Non-pigmented ciliary epithelial cell (primary cell): Measurements from ENCODE around the gene TFAP2D.

Experiments
- DNase-seq: peaks from one replicate; pipeline ENCODE4 v3.0.0-alpha.2; 2010; ENCODE audit warnings: low read depth

TFAP2D gene

DNA sequence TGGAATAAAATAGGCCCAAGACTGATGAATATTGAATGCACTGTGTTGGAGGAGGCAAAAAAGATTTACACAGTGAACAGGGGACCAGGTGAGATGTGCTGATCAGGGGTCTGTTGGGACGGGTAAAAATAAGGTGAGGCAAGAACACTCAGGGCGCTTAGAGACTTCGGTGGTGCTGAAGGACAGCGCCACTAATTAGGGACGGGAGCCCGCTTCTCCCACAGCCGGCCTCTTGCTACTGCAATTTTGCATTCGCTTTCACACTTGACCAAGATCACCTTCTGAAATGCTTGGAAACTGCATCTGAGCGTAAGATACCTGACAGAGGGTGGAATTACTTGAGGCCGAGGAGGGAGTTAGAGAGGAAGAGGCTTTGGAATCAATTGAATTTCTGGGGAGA lies 7.3 kb downstream of the TFAP2D start:
- DNase-seq: no peak

DNA sequence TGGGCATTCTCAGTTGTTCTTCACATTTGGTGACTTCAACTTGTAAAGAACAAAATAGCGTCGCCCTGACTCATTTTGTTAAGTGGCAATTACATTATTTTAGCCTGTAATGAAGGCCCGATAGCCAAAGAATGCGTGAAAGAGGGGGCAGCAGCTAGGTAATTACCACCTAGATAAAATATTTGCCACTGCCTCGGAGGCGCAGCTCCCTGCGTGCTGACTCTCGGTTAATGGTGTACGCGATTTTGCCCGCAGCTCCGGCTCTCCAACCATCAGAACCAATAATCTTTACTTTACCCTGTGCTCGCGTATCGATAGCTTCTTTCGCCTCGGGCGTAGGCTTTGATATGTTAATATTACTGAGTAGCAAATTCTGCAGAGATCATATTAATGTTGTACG lies 8.7 kb downstream of the TFAP2D start:
- DNase-seq: no peak

DNA sequence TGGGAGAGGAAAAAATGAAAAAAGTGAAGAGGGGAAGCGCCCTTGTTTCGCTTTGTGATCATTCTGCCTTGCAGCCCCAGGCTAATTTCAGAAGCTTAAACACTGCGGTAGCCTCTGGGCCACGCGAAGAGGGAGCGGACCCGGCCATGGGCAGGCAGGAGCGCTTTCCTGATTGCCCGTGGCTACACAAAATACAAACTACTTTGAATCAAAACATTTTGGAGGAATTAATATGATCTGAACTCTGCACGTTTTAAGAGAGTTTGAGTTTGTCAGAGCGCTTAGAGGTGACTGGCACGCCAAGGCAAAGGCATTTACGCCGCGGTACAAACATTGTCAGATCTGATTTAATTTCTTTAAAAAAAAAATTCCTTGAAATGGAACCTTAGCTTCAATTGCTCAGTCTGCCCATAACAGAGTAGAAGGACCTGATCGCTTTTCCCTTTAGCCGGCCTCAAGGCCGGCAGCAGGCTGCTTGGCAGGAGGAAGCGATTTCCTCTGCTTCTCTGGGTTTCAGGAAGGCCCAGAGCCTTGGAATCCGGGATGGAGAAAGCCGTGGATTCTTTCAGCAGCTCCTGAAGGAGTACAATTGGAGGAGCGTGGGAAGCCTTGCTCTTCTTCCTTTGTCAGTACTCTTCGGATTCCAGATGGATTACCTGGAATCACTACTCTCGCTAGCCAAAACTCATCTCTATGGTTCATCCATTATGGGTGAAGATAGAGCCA lies 9.7 kb downstream of the TFAP2D start:
- DNase-seq: no peak

- DNase-seq: no peak
Observed at GRCh38 chr6:50724381-50725124, 11.2 kb downstream of the TFAP2D start.

GRCh38 chr6:50734488-50734887 lies 21.2 kb downstream of the TFAP2D start:
- no peak for DNase-seq

GRCh38 chr6:50742161-50742560 lies 28.8 kb downstream of the TFAP2D start:
- DNase-seq: no peak

GRCh38 chr6:50744976-50745375 lies 31.6 kb downstream of the TFAP2D start:
- DNase-seq: no peak

GRCh38 chr6:50762798-50763197 lies 49.5 kb downstream of the TFAP2D start:
- no peak for DNase-seq

DNA sequence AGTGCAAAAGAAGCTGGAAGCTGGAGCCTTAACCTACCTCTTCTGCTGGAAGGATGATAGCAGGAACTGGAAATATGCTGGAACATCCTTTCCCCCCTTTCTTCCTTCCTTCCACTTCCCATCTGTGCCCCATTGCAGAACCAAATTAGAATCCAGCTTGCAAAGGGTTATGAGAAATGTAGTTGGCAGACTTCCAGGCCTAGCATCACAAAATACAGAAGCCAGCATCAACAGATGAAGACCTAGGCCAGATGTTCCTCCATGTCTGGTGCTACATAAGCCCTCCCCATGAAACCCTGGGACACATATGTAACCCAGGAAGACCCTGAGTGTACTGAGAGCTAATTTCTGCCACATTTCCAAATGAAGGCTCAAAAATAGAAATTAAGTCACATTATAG lies 65.4 kb downstream of the TFAP2D start:
- no peak for DNase-seq

DNA sequence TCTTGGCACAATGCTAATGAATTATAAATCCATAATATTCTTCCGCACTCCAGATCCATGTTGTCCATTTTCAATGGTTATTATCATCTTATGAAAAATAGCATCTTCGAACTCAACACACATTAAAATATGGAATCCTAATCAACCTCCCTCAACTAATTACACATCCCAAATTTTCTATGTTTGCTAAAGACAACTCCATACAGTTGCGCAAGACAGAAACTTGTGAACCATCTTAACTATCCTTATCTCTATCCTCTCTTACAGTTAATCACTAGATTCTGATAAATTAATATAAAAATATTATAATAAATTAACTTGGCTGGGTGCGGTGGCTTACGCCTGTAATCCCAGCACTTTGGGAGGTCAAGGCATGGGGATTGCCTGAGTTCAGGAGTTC lies 67.1 kb downstream of the TFAP2D start:
- no peak for DNase-seq

DNA sequence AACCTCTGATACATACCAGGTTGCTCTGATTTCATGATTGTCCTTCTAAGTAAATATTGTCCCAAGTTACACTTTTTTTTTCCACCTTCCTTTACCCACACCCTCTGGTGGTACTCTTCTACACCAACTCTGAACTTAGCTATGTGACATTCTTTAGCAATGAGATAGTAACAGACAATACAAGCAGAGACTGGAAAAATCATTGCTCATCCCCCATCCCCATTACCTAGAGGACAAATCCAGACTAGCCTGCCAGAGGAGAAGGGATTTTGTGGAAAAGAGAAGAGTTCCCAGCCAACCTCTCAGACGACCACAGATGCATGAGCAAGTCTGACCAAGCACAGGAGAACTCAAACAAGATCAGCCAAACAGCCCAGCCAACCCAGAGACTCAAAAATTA lies 72.6 kb downstream of the TFAP2D start:
- DNase-seq: no peak

- peak; percentile 15 for DNase-seq
Observed at GRCh38 chr6:50791900-50792508, 78.7 kb downstream of the TFAP2D start.

GRCh38 chr6:50792771-50793170 lies 79.4 kb downstream of the TFAP2D start:
- DNase-seq: no peak

GRCh38 chr6:50795574-50795973 lies 82.2 kb downstream of the TFAP2D start:
- no peak for DNase-seq

GRCh38 chr6:50804283-50804682 lies 91.0 kb downstream of the TFAP2D start:
- DNase-seq: no peak

DNA sequence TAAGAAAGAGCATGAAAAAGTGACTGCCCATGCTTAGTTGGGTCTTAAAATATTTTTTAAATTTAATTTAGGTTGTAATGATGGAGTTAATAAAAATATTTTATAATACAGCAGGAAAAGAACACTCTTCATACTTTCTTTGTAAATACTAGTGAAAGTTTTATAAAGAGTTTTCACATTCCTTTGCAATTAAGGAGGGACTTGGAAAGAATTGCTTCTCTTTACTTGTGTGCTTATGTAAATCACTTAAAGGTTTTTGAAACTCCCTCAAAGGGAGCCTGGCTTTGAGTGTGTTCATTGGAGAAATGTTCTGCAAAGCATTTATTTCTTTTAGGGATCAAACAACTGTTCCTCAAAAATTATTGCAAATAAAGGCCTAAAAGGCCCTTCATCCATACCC lies 93.7 kb downstream of the TFAP2D start:
- no peak for DNase-seq

DNA sequence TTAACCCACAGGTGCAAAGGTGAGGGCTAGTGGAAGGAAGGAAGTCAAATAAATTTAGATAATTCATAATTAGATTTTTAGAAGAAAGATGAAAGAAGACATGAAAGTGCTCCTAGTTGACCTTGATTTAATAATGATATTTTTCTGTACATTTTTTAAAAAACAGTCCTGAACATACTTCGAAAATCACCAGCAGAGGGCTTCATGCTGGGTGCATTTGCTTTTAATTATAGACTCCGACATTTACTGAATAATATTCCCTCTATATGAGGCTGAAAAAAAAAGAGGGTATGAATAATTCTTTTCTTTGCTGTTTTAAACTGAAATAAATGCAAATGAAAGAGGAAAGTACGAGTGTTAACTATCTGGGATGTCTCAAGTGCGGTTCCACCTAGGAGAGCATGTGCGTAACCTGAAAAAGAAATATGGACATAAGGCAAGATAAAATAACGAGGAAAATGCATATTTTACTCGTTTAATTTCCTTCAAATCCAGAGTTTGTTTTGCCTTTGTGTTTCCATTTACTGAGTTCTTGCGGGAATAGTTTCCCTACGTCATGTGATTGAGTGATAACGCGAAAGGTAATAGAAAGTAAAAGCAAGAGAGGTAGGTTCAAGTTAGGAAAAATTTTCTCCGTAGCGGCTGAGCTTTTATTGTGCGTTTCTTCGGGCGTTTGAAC lies 102.2 kb downstream of the TFAP2D start:
- DNase-seq: no peak

DNA sequence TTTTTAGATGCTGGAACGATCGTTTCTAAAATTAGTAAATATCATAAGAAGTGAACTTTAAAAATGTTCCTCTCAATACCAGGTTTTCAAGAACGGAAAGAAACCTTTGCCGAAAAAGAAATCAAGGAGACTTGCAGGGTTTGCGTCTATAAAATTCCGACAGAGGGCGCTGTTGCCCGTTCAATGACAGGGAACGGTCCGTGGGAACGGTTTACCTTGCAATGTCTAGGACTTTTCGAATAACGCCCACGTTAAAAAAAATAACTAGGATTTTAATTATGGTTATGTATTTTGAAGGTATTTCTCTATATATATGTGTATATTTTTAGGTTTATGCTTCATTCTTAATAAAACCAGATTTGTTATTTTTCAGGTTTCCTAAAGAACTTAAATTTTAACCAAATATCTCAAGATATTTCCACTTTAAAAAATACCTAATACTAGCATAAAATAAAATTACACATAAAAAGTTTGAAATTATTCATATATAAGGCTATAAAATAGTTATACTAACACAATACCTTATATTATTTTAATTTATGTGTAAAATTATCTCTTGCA lies 102.9 kb downstream of the TFAP2D start:
- peak; percentile 47 for DNase-seq

DNA sequence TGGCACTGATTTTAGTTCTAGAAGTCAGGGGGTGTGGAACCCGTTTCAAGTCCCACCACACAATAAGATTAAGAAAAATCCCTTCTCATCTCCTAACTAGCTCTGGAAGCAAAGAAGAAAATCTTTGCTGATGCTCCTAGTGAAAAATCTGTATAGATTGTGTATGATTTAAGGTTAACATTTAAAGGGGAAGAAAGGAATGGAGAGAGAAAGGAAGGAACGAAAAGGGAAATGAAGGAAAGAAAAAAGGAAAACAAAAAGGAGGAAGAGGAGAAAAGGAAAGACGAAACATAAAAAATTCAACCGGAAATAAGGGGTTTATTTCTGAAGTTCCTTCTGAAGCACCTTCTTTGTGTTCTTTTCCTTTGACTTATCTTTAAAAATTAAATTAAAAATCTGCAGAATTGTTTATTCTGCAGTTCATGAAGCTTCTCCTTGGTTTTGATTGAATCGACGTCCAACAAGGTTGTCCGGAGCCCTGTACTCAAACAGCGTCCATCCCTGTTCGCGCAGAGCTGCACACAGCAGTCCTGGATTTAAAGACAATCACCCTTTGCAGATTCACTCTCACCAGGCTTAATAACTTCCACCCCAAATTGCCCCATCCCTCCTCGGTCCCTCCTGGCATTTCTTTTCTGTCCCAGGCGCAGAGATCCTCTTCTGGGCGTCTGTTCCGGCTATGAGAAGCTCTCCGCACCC lies 103.8 kb downstream of the TFAP2D start:
- DNase-seq: no peak

DNA sequence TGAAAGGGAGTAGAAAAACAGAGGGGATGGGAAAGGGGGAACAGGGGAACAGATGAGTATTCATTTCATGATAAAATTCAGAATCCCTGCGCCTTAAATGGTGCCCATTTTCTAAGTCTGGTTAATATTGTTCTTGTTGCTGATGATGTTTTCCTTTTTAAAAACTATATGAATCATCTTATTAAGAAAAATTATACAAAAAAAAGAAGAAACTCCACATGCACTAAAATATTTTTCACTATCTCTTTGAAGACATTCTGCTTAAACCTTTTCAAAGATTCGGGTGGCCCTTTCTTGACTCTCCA lies 104.3 kb downstream of the TFAP2D start:
- no peak for DNase-seq

DNA sequence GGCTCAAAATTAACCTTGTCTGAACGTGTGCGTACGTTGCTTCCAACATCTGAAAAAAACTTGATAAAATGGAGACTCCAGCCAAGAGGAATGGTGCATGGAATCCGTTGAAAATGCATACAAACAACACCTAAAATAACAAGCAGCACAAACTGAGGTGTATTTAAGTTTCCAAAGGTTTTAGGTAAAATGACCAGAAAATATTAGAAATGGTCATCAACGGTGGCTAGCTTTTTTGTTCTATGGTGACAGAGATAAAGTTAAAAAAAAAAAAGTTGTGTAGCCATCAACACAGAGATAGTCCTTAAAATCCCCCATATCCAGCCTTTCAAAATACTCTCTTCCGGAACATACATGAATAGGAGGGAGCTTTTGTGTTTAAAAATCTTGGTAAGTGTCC lies 104.7 kb downstream of the TFAP2D start:
- no peak for DNase-seq

GRCh38 chr6:50818673-50819072 lies 105.3 kb downstream of the TFAP2D start, which contains the start of gene TFAP2B:
TSS of gene TFAP2B (plus strand) at chr6:50818871. CDS start at chr6:50818892, 21 bp downstream.
- no peak for DNase-seq
